ENCODE measurements around the gene TRIO. TPM values are rescaled to one million over a fixed set of nuclear protein-coding genes. Genes with fewer than 3 reads are reported as not detected.

Gene TRIO
- polyA plus RNA-seq, 4 donors = 103 to 182 (median 111) TPM

GRCh38 chr5:14218897-14219573, 75.9 kb downstream of the TRIO start:
- DNase-seq (ENCODE audit: low read depth in 4 of 4, low spot score in 3 of 4) = no peak

- no peak for DNase-seq (ENCODE audit: low read depth in 4 of 4, low spot score in 3 of 4)
Measured at GRCh38 chr5:14219800-14220512, 76.8 kb downstream of the TRIO start.

- DNase-seq (ENCODE audit: low read depth in 4 of 4, low spot score in 3 of 4) = no peak
Measured at GRCh38 chr5:14220642-14221041, 77.5 kb downstream of the TRIO start.

GRCh38 chr5:14221732-14222131, 78.6 kb downstream of the TRIO start:
- no peak for DNase-seq (ENCODE audit: low read depth in 4 of 4, low spot score in 3 of 4)

- DNase-seq (ENCODE audit: low read depth in 4 of 4, low spot score in 3 of 4) = no peak
Measured at GRCh38 chr5:14222206-14222605, 79.1 kb downstream of the TRIO start.

- DNase-seq (ENCODE audit: low read depth in 4 of 4, low spot score in 3 of 4) = no peak
Measured at GRCh38 chr5:14223372-14223771, 80.2 kb downstream of the TRIO start.

- no peak for DNase-seq (ENCODE audit: low read depth in 4 of 4, low spot score in 3 of 4)
Measured at GRCh38 chr5:14225173-14225834, 82.2 kb downstream of the TRIO start.

GRCh38 chr5:14226149-14226548, 83.0 kb downstream of the TRIO start:
- no peak for DNase-seq (ENCODE audit: low read depth in 4 of 4, low spot score in 3 of 4)

- no peak for DNase-seq (ENCODE audit: low read depth in 4 of 4, low spot score in 3 of 4)
Measured at GRCh38 chr5:14226554-14226953, 83.4 kb downstream of the TRIO start.

- no peak for DNase-seq (ENCODE audit: low read depth in 4 of 4, low spot score in 3 of 4)
Measured at GRCh38 chr5:14226992-14227391, 83.8 kb downstream of the TRIO start.

GRCh38 chr5:14227513-14227912, 84.4 kb downstream of the TRIO start:
- DNase-seq (ENCODE audit: low read depth in 4 of 4, low spot score in 3 of 4) = no peak

GRCh38 chr5:14228219-14228618, 85.1 kb downstream of the TRIO start:
- no peak for DNase-seq (ENCODE audit: low read depth in 4 of 4, low spot score in 3 of 4)

- no peak for DNase-seq (ENCODE audit: low read depth in 4 of 4, low spot score in 3 of 4)
Measured at GRCh38 chr5:14229181-14229580, 86.0 kb downstream of the TRIO start.

GRCh38 chr5:14229734-14230133, 86.6 kb downstream of the TRIO start:
- DNase-seq (ENCODE audit: low read depth in 4 of 4, low spot score in 3 of 4) = no peak

- no peak for DNase-seq (ENCODE audit: low read depth in 4 of 4, low spot score in 3 of 4)
Measured at GRCh38 chr5:14231156-14231555, 88.0 kb downstream of the TRIO start.

GRCh38 chr5:14231890-14232289, 88.7 kb downstream of the TRIO start:
- no peak for DNase-seq (ENCODE audit: low read depth in 4 of 4, low spot score in 3 of 4)

GRCh38 chr5:14234204-14234603, 91.1 kb downstream of the TRIO start:
- DNase-seq (ENCODE audit: low read depth in 4 of 4, low spot score in 3 of 4) = no peak

GRCh38 chr5:14235872-14236271, 92.7 kb downstream of the TRIO start:
- DNase-seq (ENCODE audit: low read depth in 4 of 4, low spot score in 3 of 4) = no peak

- no peak for DNase-seq (ENCODE audit: low read depth in 4 of 4, low spot score in 3 of 4)
Measured at GRCh38 chr5:14236757-14237156, 93.6 kb downstream of the TRIO start.

- no peak for DNase-seq (ENCODE audit: low read depth in 4 of 4, low spot score in 3 of 4)
Measured at GRCh38 chr5:14237317-14238086, 94.4 kb downstream of the TRIO start.

- DNase-seq (ENCODE audit: low read depth in 4 of 4, low spot score in 3 of 4) = no peak
Measured at GRCh38 chr5:14238272-14238671, 95.1 kb downstream of the TRIO start.

Data from left renal pelvis (tissue), 4 donors.